Medulla oblongata (tissue), 1 donor: Measurements from ENCODE around the gene COL4A5.
"Not testable (repeated sequence)": the region's sequence is repeated elsewhere in the genome, so short reads cannot be mapped to it uniquely, and the experiment has no call there.

Experiments
- DNase-seq: peaks from one replicate; pipeline ENCODE4 v3.0.0-alpha.2; 2015; ENCODE audit errors: extremely low spot score

COL4A5 gene

GRCh38 chrX:108453841-108454240 lies 14.2 kb downstream of the COL4A5 start:
- DNase-seq = no peak

GRCh38 chrX:108456971-108457477 lies 17.4 kb downstream of the COL4A5 start:
- no peak for DNase-seq

GRCh38 chrX:108464604-108465003 lies 25.0 kb downstream of the COL4A5 start:
- DNase-seq = no peak

GRCh38 chrX:108468486-108468885 lies 28.8 kb downstream of the COL4A5 start:
- DNase-seq = no peak

- DNase-seq = no peak
Observed at GRCh38 chrX:108473979-108474378, 34.3 kb downstream of the COL4A5 start.

- not testable (repeated sequence) for DNase-seq
Observed at GRCh38 chrX:108481528-108481927, 41.9 kb downstream of the COL4A5 start.

- no peak for DNase-seq
Observed at GRCh38 chrX:108484251-108484650, 44.6 kb downstream of the COL4A5 start.

- peak; percentile 3 for DNase-seq
Observed at GRCh38 chrX:108485960-108486359, 46.3 kb downstream of the COL4A5 start.

- no peak for DNase-seq
Observed at GRCh38 chrX:108494406-108495090, 54.9 kb downstream of the COL4A5 start.

GRCh38 chrX:108511721-108512120 lies 72.1 kb downstream of the COL4A5 start:
- DNase-seq = no peak

GRCh38 chrX:108516184-108516583 lies 76.5 kb downstream of the COL4A5 start:
- DNase-seq = no peak

- no peak for DNase-seq
Observed at GRCh38 chrX:108527724-108528123, 88.1 kb downstream of the COL4A5 start.

GRCh38 chrX:108537005-108537404 lies 97.4 kb downstream of the COL4A5 start:
- DNase-seq = peak; percentile 26

GRCh38 chrX:108541286-108541685 lies 101.6 kb downstream of the COL4A5 start:
- no peak for DNase-seq

- DNase-seq = no peak
Observed at GRCh38 chrX:108557580-108557979, 117.9 kb downstream of the COL4A5 start.

- no peak for DNase-seq
Observed at GRCh38 chrX:108558217-108558616, 118.6 kb downstream of the COL4A5 start.

GRCh38 chrX:108573136-108573535 lies 133.5 kb downstream of the COL4A5 start:
- DNase-seq = no peak

- DNase-seq = peak; percentile 85
Observed at GRCh38 chrX:108582151-108582550, 142.5 kb downstream of the COL4A5 start.

GRCh38 chrX:108584617-108585211 lies 145.1 kb downstream of the COL4A5 start:
- DNase-seq = peak; percentile 41

GRCh38 chrX:108590496-108590895 lies 150.9 kb downstream of the COL4A5 start:
- no peak for DNase-seq

GRCh38 chrX:108601276-108601675 lies 161.6 kb downstream of the COL4A5 start:
- no peak for DNase-seq

- DNase-seq = no peak
Observed at GRCh38 chrX:108610141-108610540, 170.5 kb downstream of the COL4A5 start.

GRCh38 chrX:108614616-108615015 lies 175.0 kb downstream of the COL4A5 start:
- DNase-seq = no peak
